Trophoblast cell (in vitro differentiated cells and primary cell): ENCODE data around the gene CPNE6.

Experiments used
- DNase-seq, 2 donors: peaks; one replicate each; pipeline ENCODE4 v3.0.0-alpha.2; 2016
- H2AFZ ChIP-seq: 2 replicates; pipeline ENCODE4 v1.6.1; 2013; ENCODE audit warnings: low read length, moderate library complexity, mild to moderate bottlenecking; ENCODE audit not compliant: insufficient read depth, poor library complexity
- H2AK5ac ChIP-seq: 2 replicates; pipeline ENCODE4 v1.6.1; 2013; ENCODE audit warnings: mild to moderate bottlenecking, low read length
- H2BK120ac ChIP-seq: 2 replicates; pipeline ENCODE4 v1.6.1; 2013; ENCODE audit warnings: low read length, mild to moderate bottlenecking, moderate library complexity; ENCODE audit not compliant: insufficient read depth, poor library complexity
- H2BK12ac ChIP-seq: 2 replicates; pipeline ENCODE4 v1.6.1; 2013; ENCODE audit warnings: mild to moderate bottlenecking, low read length, moderate library complexity
- H2BK5ac ChIP-seq: 2 replicates; pipeline ENCODE4 v1.6.1; 2013; ENCODE audit warnings: low read length, low read depth, moderate library complexity, mild to moderate bottlenecking; ENCODE audit not compliant: poor library complexity
- H3K14ac ChIP-seq: 2 replicates; pipeline ENCODE4 v1.6.1; 2013; ENCODE audit warnings: mild to moderate bottlenecking, low read length
- H3K18ac ChIP-seq: 2 replicates; pipeline ENCODE4 v1.6.1; 2013; ENCODE audit warnings: mild to moderate bottlenecking, low read length
- H3K23ac ChIP-seq: 2 replicates; pipeline ENCODE4 v1.6.1; 2013; ENCODE audit warnings: low read length
- H3K27ac ChIP-seq: 2 replicates; pipeline ENCODE4 v1.5.1; 2013; ENCODE audit warnings: low read depth, mild to moderate bottlenecking, inconsistent platforms, low read length, moderate library complexity
- H3K27me3 ChIP-seq: 2 replicates; pipeline ENCODE4 v1.6.1; 2013; ENCODE audit warnings: inconsistent platforms, mild to moderate bottlenecking, low read length, moderate library complexity; ENCODE audit not compliant: insufficient read depth
- H3K36me3 ChIP-seq, 2 experiments: 1 replicate in 1 of 2; 2 replicates in 1 of 2; pipeline ENCODE4 v1.6.1; 2013; ENCODE audit warnings: low read length in 2 of 2, mild to moderate bottlenecking in 2 of 2, moderate library complexity in 1 of 2; ENCODE audit not compliant: insufficient read depth in 2 of 2, control insufficient read depth in 1 of 2
- H3K4ac ChIP-seq: 2 replicates; pipeline ENCODE4 v1.6.1; 2013; ENCODE audit warnings: low read depth, mild to moderate bottlenecking, low read length, moderate library complexity
- H3K4me1 ChIP-seq, 2 experiments: 1 replicate in 1 of 2; 2 replicates in 1 of 2; pipeline ENCODE4 v1.6.1; 2013; ENCODE audit warnings: low read length in 2 of 2, mild to moderate bottlenecking in 2 of 2, moderate library complexity in 1 of 2; ENCODE audit not compliant: insufficient read depth in 2 of 2, control insufficient read depth in 1 of 2
- H3K4me2 ChIP-seq: 2 replicates; pipeline ENCODE4 v1.6.1; 2013; ENCODE audit warnings: inconsistent platforms, mild to moderate bottlenecking, low read length, moderate library complexity
- H3K4me3 ChIP-seq: 2 replicates; pipeline ENCODE4 v1.5.1; 2013; ENCODE audit warnings: mild to moderate bottlenecking, low read depth, low read length, inconsistent platforms
- H3K79me1 ChIP-seq: one replicate; pipeline ENCODE4 v1.6.1; 2013; ENCODE audit warnings: low read length
- H3K79me2 ChIP-seq: 2 replicates; pipeline ENCODE4 v1.6.1; 2013; ENCODE audit warnings: low read length, mild to moderate bottlenecking; ENCODE audit not compliant: control insufficient read depth, insufficient read depth, poor library complexity
- H3K9ac ChIP-seq: 2 replicates; pipeline ENCODE4 v1.6.1; 2013; ENCODE audit warnings: mild to moderate bottlenecking, low read length
- H3K9me3 ChIP-seq: 2 replicates; pipeline ENCODE4 v1.6.1; 2013; ENCODE audit warnings: low read depth, mild to moderate bottlenecking, control low read depth, inconsistent platforms, low read length; ENCODE audit not compliant: insufficient read depth
- H4K12ac ChIP-seq: 2 replicates; pipeline ENCODE4 v1.6.1; 2013; ENCODE audit warnings: low read depth, mild to moderate bottlenecking, low read length, moderate library complexity
- H4K8ac ChIP-seq: 2 replicates; pipeline ENCODE4 v1.6.1; 2013; ENCODE audit warnings: low read depth, mild to moderate bottlenecking, low read length, moderate library complexity
- H4K91ac ChIP-seq: one replicate; pipeline ENCODE4 v1.6.1; 2013; ENCODE audit warnings: low read depth, mild to moderate bottlenecking, low read length, moderate library complexity
- WGBS: extraction: QIAGEN DNeasy Blood & Tissue Kit; methylation state at CpG from one replicate; pipeline ENCODE4 v1.1.7; 2013; ENCODE audit warnings: missing lambda C conversion rate; ENCODE audit not compliant: insufficient read length, insufficient coverage; ENCODE audit errors: extremely low coverage; 5-methylcytosine and 5-hydroxymethylcytosine counted together

The CPNE6 gene

DNA sequence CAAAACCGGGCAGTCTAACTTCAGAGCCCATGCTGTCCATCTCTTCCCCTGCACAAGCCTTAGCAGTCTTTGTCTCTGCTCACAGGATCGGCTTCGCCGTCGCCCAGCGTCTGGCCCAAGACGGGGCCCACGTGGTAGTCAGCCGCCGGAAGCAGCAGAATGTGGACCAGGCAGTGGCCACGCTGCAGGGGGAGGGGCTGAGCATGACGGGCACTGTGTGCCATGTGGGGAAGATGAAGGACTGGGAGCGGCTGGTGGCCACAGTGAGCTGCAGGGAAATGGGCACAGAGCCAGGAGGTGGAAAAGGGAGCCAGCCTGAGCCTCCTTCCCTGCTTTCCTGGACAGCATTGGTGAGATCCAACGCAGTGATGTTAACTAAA is 33.7 kb upstream of the CPNE6 start:
- peaks cover 4% of the 10 kb centered on the region for H3K79me2 ChIP-seq
- DNase-seq = no peak
- H3K4ac ChIP-seq = no peak overlapping the region
- no peaks in the 10 kb centered on the region for H3K4me1 ChIP-seq
- no peak overlapping the region for H3K18ac ChIP-seq
- H4K12ac ChIP-seq = no peak overlapping the region
- H3K9me3 ChIP-seq = peaks cover 7% of the 10 kb centered on the region
- H3K4me3 ChIP-seq = no peak overlapping the region
- H3K27ac ChIP-seq = no peak overlapping the region
- no peak overlapping the region for H2BK5ac ChIP-seq
- no peak overlapping the region for H4K91ac ChIP-seq
- no peak overlapping the region for H3K23ac ChIP-seq
- H2BK12ac ChIP-seq = no peak overlapping the region
- no peak overlapping the region for H4K8ac ChIP-seq
- no peak overlapping the region for H2AK5ac ChIP-seq
- no peak overlapping the region for H2BK120ac ChIP-seq
- no peaks in the 10 kb centered on the region for H3K27me3 ChIP-seq
- no peaks in the 10 kb centered on the region for H3K36me3 ChIP-seq
- H3K79me1 ChIP-seq = peaks cover 5% of the 10 kb centered on the region
- no peak overlapping the region for H3K9ac ChIP-seq
- WGBS = no CpG with 5 or more reads among the region's 14 CpGs
- no peak overlapping the region for H3K4me2 ChIP-seq
- no peak overlapping the region for H2AFZ ChIP-seq
- no peak overlapping the region for H3K14ac ChIP-seq

GRCh38 chr14:24038686-24039085 is 32.7 kb upstream of the CPNE6 start:
- H2BK120ac ChIP-seq = no peak overlapping the region
- H3K4me3 ChIP-seq = no peak overlapping the region
- H3K9me3 ChIP-seq = peaks cover 2% of the 10 kb centered on the region
- no peak overlapping the region for H2BK5ac ChIP-seq
- H2BK12ac ChIP-seq = no peak overlapping the region
- no peak overlapping the region for H4K8ac ChIP-seq
- H3K18ac ChIP-seq = no peak overlapping the region
- peaks cover 4% of the 10 kb centered on the region for H3K79me2 ChIP-seq
- H3K27me3 ChIP-seq = no peaks in the 10 kb centered on the region
- no peak overlapping the region for H3K14ac ChIP-seq
- H3K27ac ChIP-seq = no peak overlapping the region
- no peak overlapping the region for H3K4ac ChIP-seq
- no peak overlapping the region for H2AFZ ChIP-seq
- no peak overlapping the region for H3K9ac ChIP-seq
- H3K4me2 ChIP-seq = no peak overlapping the region
- no peaks in the 10 kb centered on the region for H3K36me3 ChIP-seq
- no peak overlapping the region for H4K91ac ChIP-seq
- no peak overlapping the region for H3K23ac ChIP-seq
- H2AK5ac ChIP-seq = no peak overlapping the region
- no CpG with 5 or more reads among the region's 2 CpGs for WGBS
- H3K4me1 ChIP-seq = no peaks in the 10 kb centered on the region
- H3K79me1 ChIP-seq = peaks cover 5% of the 10 kb centered on the region
- H4K12ac ChIP-seq = no peak overlapping the region
- no peak for DNase-seq

GRCh38 chr14:24040692-24041091 is 30.7 kb upstream of the CPNE6 start:
- Histone ChIP-seq H3K36me3 (no peaks in the 10 kb centered on the region), H4K91ac (no peak overlapping the region), H3K23ac (no peak overlapping the region), H3K4me1 (no peaks in the 10 kb centered on the region), H3K14ac (no peak overlapping the region), H3K79me2 (peaks cover 4% of the 10 kb centered on the region), H3K4ac (no peak overlapping the region), H2BK5ac (no peak overlapping the region), H3K4me2 (no peak overlapping the region), H3K4me3 (no peak overlapping the region), H2AFZ (no peak overlapping the region), H3K9ac (no peak overlapping the region), H3K18ac (no peak overlapping the region), H3K27me3 (no peaks in the 10 kb centered on the region), H4K8ac (no peak overlapping the region), H4K12ac (no peak overlapping the region), H2BK12ac (no peak overlapping the region), H2BK120ac (no peak overlapping the region), H3K79me1 (peaks cover 5% of the 10 kb centered on the region), H3K9me3 (no peaks in the 10 kb centered on the region), H2AK5ac (no peak overlapping the region), H3K27ac (no peak overlapping the region)
- no CpG with 5 or more reads among the region's 2 CpGs for WGBS
- DNase-seq = no peak

- Histone ChIP-seq H3K79me2 (no peaks in the 10 kb centered on the region), H3K4ac (no peak overlapping the region), H3K14ac (no peak overlapping the region)
These were observed 28.6 kb upstream of the CPNE6 start for GRCh38 chr14:24042746-24043145.

More at GRCh38 chr14:24042746-24043145, 28.6 kb upstream of the CPNE6 start:
- Histone ChIP-seq H3K23ac (no peak overlapping the region), H3K36me3 (no peaks in the 10 kb centered on the region), H3K79me1 (no peaks in the 10 kb centered on the region), H2AFZ (no peak overlapping the region), H3K9me3 (no peaks in the 10 kb centered on the region), H4K8ac (no peak overlapping the region), H4K91ac (no peak overlapping the region), H3K18ac (no peak overlapping the region), H2AK5ac (no peak overlapping the region), H4K12ac (no peak overlapping the region), H3K4me1 (no peaks in the 10 kb centered on the region), H3K9ac (no peak overlapping the region), H2BK120ac (no peak overlapping the region), H3K4me3 (no peak overlapping the region), H3K4me2 (no peak overlapping the region), H2BK5ac (no peak overlapping the region), H3K27ac (no peak overlapping the region), H3K27me3 (no peaks in the 10 kb centered on the region), H2BK12ac (no peak overlapping the region)
- WGBS = no CpG with 5 or more reads among the region's 5 CpGs
- no peak for DNase-seq
